Glutamatergic neuron (in vitro differentiated cells): Measurements from ENCODE around the gene DCDC2C. TPM values are rescaled to one million over a fixed set of nuclear protein-coding genes. Genes with fewer than 3 reads are reported as not detected.

Experiments used
- DNase-seq: peaks from one replicate; pipeline ENCODE4 v3.0.0; 2022
- H3K27ac Mint-ChIP-seq: one replicate; pipeline ENCODE4 v1.8.0; 2020; ENCODE audit warnings: mild to moderate bottlenecking, mixed read lengths, inconsistent platforms; ENCODE audit not compliant: unreplicated experiment
- H3K27me3 Mint-ChIP-seq: one replicate; pipeline ENCODE4 v1.8.0; 2020; ENCODE audit warnings: mild to moderate bottlenecking, moderate library complexity, mixed read lengths, inconsistent platforms; ENCODE audit not compliant: unreplicated experiment
- H3K36me3 Mint-ChIP-seq: one replicate; pipeline ENCODE4 v1.8.0; 2020; ENCODE audit warnings: mild to moderate bottlenecking, mixed read lengths, inconsistent platforms; ENCODE audit not compliant: unreplicated experiment
- H3K4me1 Mint-ChIP-seq: one replicate; pipeline ENCODE4 v1.8.0; 2020; ENCODE audit warnings: mild to moderate bottlenecking, low read depth, mixed read lengths, inconsistent platforms; ENCODE audit not compliant: unreplicated experiment
- H3K4me3 Mint-ChIP-seq: one replicate; pipeline ENCODE4 v1.8.0; 2020; ENCODE audit warnings: mild to moderate bottlenecking, mixed read lengths, inconsistent platforms; ENCODE audit not compliant: unreplicated experiment
- H3K9me3 Mint-ChIP-seq: one replicate; pipeline ENCODE4 v1.8.0; 2020; ENCODE audit warnings: mild to moderate bottlenecking, moderate library complexity, mixed read lengths, inconsistent platforms; ENCODE audit not compliant: unreplicated experiment
- total RNA-seq: library from RNA; stranded (reverse); fragmentation: NEBNext Ultra II Directional; extraction: Animal tissue kit (Norgen Biotek cat#: 25700); gene quantifications from one replicate; pipeline ENCODE4 v1.2.1, GENCODE V29; 2021; ENCODE audit not compliant: unreplicated experiment
- TF ChIP-seq, protein P1 (sequence below): fragments of 200-600 bp; sonication (generic); IDR thresholded peaks from one replicate; pipeline ENCODE4 v1.5.0; 2021; ENCODE audit not compliant: partially characterized antibody, unreplicated experiment

Gene DCDC2C
- total RNA-seq, 1 donor from 2014 or later: not detected

DNA sequence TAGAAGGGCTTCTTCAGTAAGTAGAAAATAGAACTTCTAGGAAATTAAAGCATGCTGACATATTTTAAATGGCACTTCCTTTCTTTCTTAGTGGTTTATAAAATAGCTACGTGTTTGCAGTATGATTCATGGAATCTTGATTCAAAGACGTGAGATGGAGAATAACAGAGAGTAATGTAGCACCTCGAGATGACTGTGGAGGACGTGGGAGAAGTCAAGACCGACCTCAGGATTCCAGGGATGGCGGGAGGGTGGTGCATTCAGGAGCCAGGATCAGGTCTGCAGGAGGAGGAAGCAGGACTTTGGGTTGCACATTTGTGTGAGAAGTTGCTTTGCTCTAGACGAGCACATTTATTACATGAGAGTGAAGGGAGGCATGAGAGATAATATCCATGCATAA lies 56.0 kb downstream of the DCDC2C start:
- Mint-ChIP-seq H3K27ac (no peak overlapping the region), H3K27me3 (peaks cover 3% of the 10 kb centered on the region), H3K4me3 (no peak overlapping the region), H3K36me3 (peaks cover 5% of the 10 kb centered on the region), H3K9me3 (no peaks in the 10 kb centered on the region), H3K4me1 (peaks cover 5% of the 10 kb centered on the region)
- TF ChIP-seq, protein P1, sequence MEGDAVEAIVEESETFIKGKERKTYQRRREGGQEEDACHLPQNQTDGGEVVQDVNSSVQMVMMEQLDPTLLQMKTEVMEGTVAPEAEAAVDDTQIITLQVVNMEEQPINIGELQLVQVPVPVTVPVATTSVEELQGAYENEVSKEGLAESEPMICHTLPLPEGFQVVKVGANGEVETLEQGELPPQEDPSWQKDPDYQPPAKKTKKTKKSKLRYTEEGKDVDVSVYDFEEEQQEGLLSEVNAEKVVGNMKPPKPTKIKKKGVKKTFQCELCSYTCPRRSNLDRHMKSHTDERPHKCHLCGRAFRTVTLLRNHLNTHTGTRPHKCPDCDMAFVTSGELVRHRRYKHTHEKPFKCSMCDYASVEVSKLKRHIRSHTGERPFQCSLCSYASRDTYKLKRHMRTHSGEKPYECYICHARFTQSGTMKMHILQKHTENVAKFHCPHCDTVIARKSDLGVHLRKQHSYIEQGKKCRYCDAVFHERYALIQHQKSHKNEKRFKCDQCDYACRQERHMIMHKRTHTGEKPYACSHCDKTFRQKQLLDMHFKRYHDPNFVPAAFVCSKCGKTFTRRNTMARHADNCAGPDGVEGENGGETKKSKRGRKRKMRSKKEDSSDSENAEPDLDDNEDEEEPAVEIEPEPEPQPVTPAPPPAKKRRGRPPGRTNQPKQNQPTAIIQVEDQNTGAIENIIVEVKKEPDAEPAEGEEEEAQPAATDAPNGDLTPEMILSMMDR: no peak
- DNase-seq: no peak

DNA sequence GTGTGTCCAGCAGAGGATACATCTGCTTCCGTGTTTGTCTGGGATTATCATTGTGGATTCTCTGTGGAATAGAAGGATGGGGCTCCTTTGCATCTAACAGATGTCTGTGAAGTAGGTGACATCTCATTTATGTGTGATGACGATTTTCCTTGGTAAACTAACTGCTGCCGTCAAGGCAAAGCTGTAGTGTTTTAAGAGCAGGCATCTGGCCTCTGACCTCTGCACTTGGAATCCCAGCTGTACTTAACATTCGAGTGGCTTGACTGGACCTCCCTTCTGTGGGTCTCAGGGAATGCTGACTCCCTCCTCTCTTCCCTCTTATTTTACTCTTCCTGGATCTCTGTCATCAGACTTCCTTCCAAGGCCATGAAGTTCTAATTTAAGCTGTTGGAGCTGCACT lies 56.4 kb downstream of the DCDC2C start:
- Mint-ChIP-seq H3K36me3 (peaks cover 5% of the 10 kb centered on the region), H3K9me3 (no peaks in the 10 kb centered on the region), H3K27me3 (peaks cover 3% of the 10 kb centered on the region), H3K4me1 (peaks cover 5% of the 10 kb centered on the region), H3K27ac (no peak overlapping the region), H3K4me3 (no peak overlapping the region)
- TF ChIP-seq, protein P1: no peak
- no peak for DNase-seq

DNA sequence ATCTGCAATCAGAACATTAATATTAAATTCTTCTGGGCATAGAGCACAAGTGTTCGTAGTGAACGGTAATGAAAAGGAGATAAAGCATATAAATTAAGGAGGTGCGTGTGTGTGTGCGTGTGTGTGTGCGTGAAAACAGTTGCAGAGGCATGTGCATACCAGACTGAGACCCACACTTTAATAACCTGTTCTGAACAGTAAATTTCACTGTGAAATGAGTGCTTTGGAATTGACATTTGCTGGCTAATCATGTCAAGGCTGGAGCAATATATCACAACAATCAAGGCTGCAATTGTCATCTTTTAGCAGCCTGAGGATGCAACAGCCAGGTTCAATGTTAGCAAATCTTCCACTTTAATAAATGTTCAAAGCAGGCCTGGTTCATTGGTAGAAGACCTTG lies 57.9 kb downstream of the DCDC2C start:
- Mint-ChIP-seq H3K36me3 (peaks cover 5% of the 10 kb centered on the region), H3K27ac (no peak overlapping the region), H3K4me3 (no peak overlapping the region), H3K27me3 (peaks cover 3% of the 10 kb centered on the region), H3K9me3 (no peaks in the 10 kb centered on the region), H3K4me1 (peaks cover 5% of the 10 kb centered on the region)
- DNase-seq: no peak
- TF ChIP-seq, protein P1: no peak

DNA sequence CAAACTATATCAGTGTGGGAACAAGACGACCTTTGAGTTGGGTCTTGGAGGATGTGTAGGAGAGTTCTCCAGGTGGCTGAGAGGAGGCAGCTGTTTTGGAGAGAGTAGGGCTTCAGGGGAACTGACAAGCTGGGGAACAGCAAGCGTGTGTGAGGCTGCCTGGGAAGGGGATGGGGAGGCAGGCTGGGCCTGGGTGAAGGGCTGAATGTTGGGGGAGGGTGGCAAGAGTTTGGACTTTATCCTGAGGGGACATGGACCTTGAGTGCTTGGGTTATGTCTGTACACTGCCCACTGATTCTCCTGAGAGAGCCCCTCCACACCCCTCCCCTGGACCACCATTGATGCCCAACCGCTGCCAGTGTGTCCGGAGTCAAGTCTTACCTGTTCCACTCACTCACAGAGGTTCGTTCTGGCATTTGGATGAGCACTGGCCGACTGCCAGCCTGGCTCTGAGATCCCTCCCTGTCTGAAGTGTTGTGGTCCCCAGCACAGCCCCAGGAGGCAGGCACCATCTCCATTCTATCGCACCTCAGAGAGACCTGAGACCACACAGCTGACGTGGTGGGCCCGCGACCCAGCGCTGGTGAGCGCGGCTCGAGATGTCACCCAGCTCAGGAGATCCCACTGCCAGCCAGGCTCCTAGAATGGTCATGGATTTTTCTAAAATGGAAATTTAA lies 59.5 kb downstream of the DCDC2C start:
- H3K27ac Mint-ChIP-seq: no peak overlapping the region
- H3K9me3 Mint-ChIP-seq: no peaks in the 10 kb centered on the region
- no peaks in the 10 kb centered on the region for H3K27me3 Mint-ChIP-seq
- TF ChIP-seq, protein P1: no peak
- no peak for DNase-seq
- H3K4me1 Mint-ChIP-seq: peaks cover 1% of the 10 kb centered on the region
- no peak overlapping the region for H3K4me3 Mint-ChIP-seq
- H3K36me3 Mint-ChIP-seq: peaks cover 5% of the 10 kb centered on the region

DNA sequence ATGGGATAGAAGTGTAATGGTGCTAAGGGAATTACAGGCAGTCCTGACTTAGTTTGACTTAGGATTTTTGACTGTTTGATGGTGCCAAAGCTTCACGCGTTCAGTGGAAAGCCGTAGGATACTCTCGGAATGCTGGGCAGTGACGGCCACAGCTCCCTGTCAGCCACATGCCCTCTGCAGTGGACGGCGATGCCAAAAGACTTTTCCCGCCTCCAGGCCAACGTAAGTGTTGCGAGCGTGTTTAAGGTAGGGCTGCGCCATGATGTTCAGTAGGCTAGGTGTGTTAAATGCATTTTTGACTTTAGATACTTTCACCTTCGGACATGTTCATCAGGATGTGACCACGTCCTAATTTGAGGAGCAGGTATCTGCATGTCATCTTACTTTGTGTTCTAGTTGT lies 63.4 kb downstream of the DCDC2C start:
- Mint-ChIP-seq H3K4me1 (no peaks in the 10 kb centered on the region), H3K27ac (no peak overlapping the region), H3K36me3 (peaks cover 5% of the 10 kb centered on the region), H3K4me3 (no peak overlapping the region), H3K27me3 (no peaks in the 10 kb centered on the region), H3K9me3 (no peaks in the 10 kb centered on the region)
- TF ChIP-seq, protein P1: no peak
- no peak for DNase-seq
